Colonic mucosa (tissue), 4 donors: ENCODE measurements around the gene ZFP36. TPM values are rescaled to one million over a fixed set of nuclear protein-coding genes. Genes with fewer than 3 reads are reported as not detected.

Experiments
- DNase-seq: peaks from one replicate; pipeline ENCODE4 v3.0.0-alpha.2; 2020
- H3K27ac ChIP-seq: fragments of 200-600 bp; one replicate; pipeline ENCODE4 v1.8.0; 2021
- H3K27me3 ChIP-seq: fragments of 200-600 bp; one replicate; pipeline ENCODE4 v1.8.0; 2021
- H3K36me3 ChIP-seq: fragments of 200-600 bp; one replicate; pipeline ENCODE4 v1.8.0; 2021
- H3K4me1 ChIP-seq: fragments of 200-600 bp; one replicate; pipeline ENCODE4 v1.8.0; 2021; ENCODE audit warnings: mild to moderate bottlenecking
- H3K4me3 ChIP-seq: fragments of 200-600 bp; one replicate; pipeline ENCODE4 v1.8.0; 2021
- H3K9ac ChIP-seq, 2 donors: one replicate each; pipeline ENCODE4 v1.7.0; 2013; ENCODE audit warnings: control low read depth in 2 of 2, low read depth in 2 of 2, low read length in 2 of 2
- H3K9me3 ChIP-seq: fragments of 200-600 bp; one replicate; pipeline ENCODE4 v1.8.0; 2021
- intact Hi-C: fragments of 100-400 bp; cut with DNase I; formaldehyde crosslinking; loops from one replicate; pipeline ENCODE4 v1.14.1; 2022
- total RNA-seq, 2 donors: library from RNA; stranded (reverse); fragmentation: NEBNext Ultra II Directional in 1 of 2; extraction: Animal tissue kit (Norgen Biotek cat#: 25700) in 1 of 2; gene quantifications; one replicate each; pipeline ENCODE4 v1.2.1, GENCODE V29; 2021
- TF ChIP-seq, protein P1 (sequence below): fragments of 200-600 bp; IDR thresholded peaks from one replicate; pipeline ENCODE4 v1.8.0; 2022; ENCODE audit warnings: antibody characterized with exemption, mild to moderate bottlenecking
- donor health status: healthy.
- donor health status: DM: no; HTN: no; CAD: no.
- donor health status: DM: no; HTN: no; CAD: no.

ZFP36 gene
- total RNA-seq, 2 donors from 2014 or later: 120 to 121 TPM

DNA sequence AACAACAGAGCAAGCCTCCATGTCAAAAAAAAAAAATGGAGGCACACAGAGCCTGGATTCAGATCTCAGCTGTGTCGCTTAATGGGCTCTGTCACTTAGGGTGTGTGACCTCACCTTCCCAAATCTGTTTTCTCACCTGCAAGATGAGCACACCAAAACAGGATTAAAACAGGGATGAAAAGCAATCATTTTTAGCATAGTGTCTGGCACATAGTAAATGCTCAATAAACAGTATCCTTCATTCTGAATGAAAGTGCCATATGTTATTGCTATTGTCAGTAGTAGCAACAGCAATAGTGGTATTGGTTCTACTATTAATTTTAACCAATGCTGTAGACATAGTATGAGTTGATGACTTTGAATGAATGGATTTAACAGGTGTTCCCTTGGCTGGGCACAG, 41.1 kb upstream of the ZFP36 start:
- TF ChIP-seq, protein P1, sequence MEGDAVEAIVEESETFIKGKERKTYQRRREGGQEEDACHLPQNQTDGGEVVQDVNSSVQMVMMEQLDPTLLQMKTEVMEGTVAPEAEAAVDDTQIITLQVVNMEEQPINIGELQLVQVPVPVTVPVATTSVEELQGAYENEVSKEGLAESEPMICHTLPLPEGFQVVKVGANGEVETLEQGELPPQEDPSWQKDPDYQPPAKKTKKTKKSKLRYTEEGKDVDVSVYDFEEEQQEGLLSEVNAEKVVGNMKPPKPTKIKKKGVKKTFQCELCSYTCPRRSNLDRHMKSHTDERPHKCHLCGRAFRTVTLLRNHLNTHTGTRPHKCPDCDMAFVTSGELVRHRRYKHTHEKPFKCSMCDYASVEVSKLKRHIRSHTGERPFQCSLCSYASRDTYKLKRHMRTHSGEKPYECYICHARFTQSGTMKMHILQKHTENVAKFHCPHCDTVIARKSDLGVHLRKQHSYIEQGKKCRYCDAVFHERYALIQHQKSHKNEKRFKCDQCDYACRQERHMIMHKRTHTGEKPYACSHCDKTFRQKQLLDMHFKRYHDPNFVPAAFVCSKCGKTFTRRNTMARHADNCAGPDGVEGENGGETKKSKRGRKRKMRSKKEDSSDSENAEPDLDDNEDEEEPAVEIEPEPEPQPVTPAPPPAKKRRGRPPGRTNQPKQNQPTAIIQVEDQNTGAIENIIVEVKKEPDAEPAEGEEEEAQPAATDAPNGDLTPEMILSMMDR: no peak
- Histone ChIP-seq H3K9me3 (no peaks in the 10 kb centered on the region), H3K27ac (no peak overlapping the region), H3K4me3 (no peak overlapping the region), H3K4me1 (no peaks in the 10 kb centered on the region), H3K27me3 (no peaks in the 10 kb centered on the region), H3K9ac (no peak overlapping the region), H3K36me3 (peaks cover 8% of the 10 kb centered on the region)
- intact Hi-C loops: no loop called here
- no peak for DNase-seq

DNA sequence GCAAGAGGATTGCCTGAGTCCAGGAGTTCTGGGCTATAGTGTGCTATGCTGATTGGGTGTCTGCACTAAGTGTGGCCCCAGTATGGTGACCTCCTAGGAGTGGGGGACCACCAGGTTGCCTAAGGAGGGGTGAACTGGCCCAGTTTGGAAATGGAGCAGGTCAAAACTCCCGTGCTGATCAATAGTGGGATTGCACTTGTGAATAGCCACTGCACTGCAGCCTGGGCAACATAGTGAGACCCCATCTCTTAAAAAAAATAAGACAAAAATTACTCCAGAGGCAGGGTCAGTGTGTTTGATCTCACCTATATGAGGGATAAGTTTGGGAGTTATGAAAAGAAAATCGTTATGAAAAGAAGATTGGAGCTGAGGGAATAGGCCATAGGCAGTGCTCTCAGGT, 37.4 kb upstream of the ZFP36 start:
- Histone ChIP-seq H3K4me1 (no peaks in the 10 kb centered on the region), H3K27me3 (no peaks in the 10 kb centered on the region), H3K9ac (no peak overlapping the region), H3K4me3 (no peak overlapping the region), H3K9me3 (no peaks in the 10 kb centered on the region), H3K27ac (no peak overlapping the region), H3K36me3 (peaks cover 8% of the 10 kb centered on the region)
- TF ChIP-seq, protein P1: no peak
- intact Hi-C loops: no loop called here
- no peak for DNase-seq

DNA sequence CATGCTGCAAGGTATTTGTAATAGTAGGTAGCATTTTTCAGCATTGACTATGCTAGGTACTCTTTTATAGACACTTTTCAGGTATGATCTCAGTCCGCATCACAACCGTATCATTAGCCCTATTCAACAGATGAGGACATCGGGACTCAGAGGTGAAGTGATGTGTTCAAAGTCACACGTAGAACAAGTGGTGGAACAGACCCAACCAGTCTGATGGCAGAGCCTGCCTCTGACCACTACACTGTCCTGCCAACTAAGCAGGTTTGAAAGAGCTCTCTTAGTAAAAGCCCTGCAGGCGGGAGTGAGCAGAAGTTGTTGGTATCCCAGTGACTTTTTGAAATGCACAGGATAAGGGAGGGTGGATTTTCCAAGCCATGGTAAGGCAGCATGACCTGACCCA, 35.9 kb upstream of the ZFP36 start:
- intact Hi-C loops: no loop called here
- DNase-seq: no peak
- Histone ChIP-seq H3K27ac (no peak overlapping the region), H3K9me3 (no peaks in the 10 kb centered on the region), H3K4me3 (no peak overlapping the region), H3K4me1 (no peaks in the 10 kb centered on the region), H3K27me3 (no peaks in the 10 kb centered on the region), H3K36me3 (peaks cover 15% of the 10 kb centered on the region), H3K9ac (no peak overlapping the region)
- TF ChIP-seq, protein P1: no peak

DNA sequence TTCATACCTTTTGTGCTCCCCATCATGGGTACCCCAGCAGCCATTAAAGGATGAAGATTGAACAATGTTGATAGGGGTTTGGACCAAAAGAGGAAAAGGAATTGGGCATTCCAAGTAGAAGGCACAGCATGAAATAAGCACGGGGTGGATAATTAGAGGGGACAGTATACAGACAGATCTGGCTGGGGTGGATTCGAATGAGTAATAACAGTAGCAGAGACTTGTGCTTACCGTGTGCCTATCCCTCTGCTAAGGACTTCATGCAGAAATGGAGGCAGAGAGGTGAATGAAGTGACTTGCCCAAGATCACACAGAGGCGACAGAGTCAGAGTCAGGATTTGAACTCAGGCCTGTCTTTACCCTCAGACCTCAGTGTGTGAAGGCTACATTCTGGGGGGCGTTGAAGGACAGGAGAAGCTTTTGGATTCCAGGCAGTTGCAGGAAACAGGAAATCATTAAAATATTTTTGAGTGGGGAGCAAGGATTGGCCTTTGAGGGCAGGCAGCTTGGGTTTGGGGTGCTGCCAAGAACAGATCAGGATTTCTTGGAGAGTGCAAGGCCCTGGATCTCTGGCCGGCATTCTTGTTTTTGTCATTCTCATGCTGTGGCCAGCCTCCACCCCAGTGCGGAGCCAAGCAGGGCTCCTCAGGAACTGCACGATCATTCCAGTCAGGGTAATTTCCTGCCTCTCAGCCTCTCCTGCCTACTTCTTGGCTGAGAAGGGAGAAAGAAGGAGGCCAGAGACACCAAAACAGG, 34.4 kb upstream of the ZFP36 start:
- Histone ChIP-seq H3K4me3 (no peak overlapping the region), H3K27ac (peak overlapping the region; percentile 85), H3K36me3 (peaks cover 18% of the 10 kb centered on the region), H3K4me1 (no peaks in the 10 kb centered on the region), H3K9me3 (no peaks in the 10 kb centered on the region), H3K9ac (peak overlapping the region; percentile 28), H3K27me3 (no peaks in the 10 kb centered on the region)
- peak; percentile 64 for DNase-seq
- intact Hi-C loops: no loop called here
- TF ChIP-seq, protein P1: no peak

DNA sequence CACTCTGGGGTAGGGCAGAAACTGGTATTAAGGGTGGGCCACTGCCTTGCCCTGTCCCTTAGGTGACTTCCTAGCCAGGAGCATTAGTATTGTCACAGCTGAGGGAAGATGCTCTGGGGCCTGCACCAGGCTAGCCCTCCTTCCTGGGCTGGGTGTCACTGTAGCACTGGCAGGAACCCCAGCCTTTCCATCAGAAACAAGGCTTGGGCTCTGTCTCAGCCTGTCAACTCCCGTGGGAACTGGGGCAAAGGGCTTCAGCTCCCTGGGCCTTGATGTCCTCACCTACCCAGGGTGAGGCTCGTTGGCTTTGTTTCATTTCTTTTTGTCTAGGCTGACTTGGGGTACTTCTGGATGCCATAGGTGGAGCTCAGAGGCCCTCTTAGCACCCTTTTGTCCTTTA, 33.7 kb upstream of the ZFP36 start:
- TF ChIP-seq, protein P1: no peak
- H3K9ac ChIP-seq: peak overlapping the region; percentile 28 to 40
- intact Hi-C loops: no loop called here
- no peak for DNase-seq
- no peaks in the 10 kb centered on the region for H3K27me3 ChIP-seq
- no peaks in the 10 kb centered on the region for H3K4me1 ChIP-seq
- H3K9me3 ChIP-seq: no peaks in the 10 kb centered on the region
- H3K27ac ChIP-seq: peak overlapping the region; percentile 85
- H3K36me3 ChIP-seq: peaks cover 25% of the 10 kb centered on the region
- no peak overlapping the region for H3K4me3 ChIP-seq
